ENCODE measurements around the gene TMEM253.

DNA sequence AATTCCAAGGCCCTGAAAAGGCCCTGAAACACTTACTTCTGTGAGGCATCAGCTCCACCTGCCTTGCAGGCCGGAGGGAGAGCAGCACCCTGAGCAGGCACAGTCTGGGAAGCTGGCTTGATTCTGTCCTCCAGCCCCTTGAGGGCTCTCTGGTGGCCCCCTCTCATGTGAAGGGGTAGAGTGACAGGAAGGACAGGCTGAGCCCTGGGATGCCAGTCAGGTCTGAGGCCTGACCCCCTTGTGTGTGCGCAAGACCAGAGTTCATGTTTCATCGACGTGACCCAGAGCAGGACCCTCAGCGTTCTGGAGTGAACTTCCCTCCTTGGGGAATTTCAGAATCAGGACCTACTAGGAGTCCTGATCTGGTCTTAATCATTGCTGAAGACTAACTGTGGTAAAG is 42.0 kb upstream of the TMEM253 start:
- TF ChIP-seq POLR2AphosphoS5 (IDR thresholded peaks at IDR 0.05; ENCODE audit: borderline replicate concordance, low read depth, low read length) (no peak), EZH2 (IDR thresholded peaks at IDR 0.05) (no peak)

Measured in SK-N-MC (cell line).